Measurements from ENCODE around the gene SLA2.
"Not testable (repeated sequence)": the region's sequence is repeated elsewhere in the genome, so short reads cannot be mapped to it uniquely, and the experiment has no call there.

SLA2 gene

GRCh38 chr20:36645998-36646397 lies at the start of gene SLA2:
SLA2 (minus strand) TSS chr20:36646196; CDS start chr20:36641335, 4,861 bp downstream.
- no peak within 1 kb of the TSS for H3K27ac ChIP-seq
- TF ChIP-seq, protein P1, sequence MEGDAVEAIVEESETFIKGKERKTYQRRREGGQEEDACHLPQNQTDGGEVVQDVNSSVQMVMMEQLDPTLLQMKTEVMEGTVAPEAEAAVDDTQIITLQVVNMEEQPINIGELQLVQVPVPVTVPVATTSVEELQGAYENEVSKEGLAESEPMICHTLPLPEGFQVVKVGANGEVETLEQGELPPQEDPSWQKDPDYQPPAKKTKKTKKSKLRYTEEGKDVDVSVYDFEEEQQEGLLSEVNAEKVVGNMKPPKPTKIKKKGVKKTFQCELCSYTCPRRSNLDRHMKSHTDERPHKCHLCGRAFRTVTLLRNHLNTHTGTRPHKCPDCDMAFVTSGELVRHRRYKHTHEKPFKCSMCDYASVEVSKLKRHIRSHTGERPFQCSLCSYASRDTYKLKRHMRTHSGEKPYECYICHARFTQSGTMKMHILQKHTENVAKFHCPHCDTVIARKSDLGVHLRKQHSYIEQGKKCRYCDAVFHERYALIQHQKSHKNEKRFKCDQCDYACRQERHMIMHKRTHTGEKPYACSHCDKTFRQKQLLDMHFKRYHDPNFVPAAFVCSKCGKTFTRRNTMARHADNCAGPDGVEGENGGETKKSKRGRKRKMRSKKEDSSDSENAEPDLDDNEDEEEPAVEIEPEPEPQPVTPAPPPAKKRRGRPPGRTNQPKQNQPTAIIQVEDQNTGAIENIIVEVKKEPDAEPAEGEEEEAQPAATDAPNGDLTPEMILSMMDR (conservative IDR thresholded peaks at IDR 0.05; ENCODE audit: low read depth): no peak
- ChIA-PET POLR2A (ENCODE audit: low non-redundant PET) (no interaction called here), CTCF (interaction anchor here (0.5 to 1.0 kb wide), 4 partner anchors 33 to 142 kb away, joined by 3 read pairs; no protein-coding TSS in a partner anchor)
- no peak for DNase-seq (ENCODE audit: low spot score)

GRCh38 chr20:36695467-36695866 lies 49.5 kb upstream of the SLA2 start:
- DNase-seq (ENCODE audit: low spot score); H3K27ac ChIP-seq; POLR2A ChIA-PET (ENCODE audit: low non-redundant PET); CTCF ChIA-PET: not testable (repeated sequence)

DNA sequence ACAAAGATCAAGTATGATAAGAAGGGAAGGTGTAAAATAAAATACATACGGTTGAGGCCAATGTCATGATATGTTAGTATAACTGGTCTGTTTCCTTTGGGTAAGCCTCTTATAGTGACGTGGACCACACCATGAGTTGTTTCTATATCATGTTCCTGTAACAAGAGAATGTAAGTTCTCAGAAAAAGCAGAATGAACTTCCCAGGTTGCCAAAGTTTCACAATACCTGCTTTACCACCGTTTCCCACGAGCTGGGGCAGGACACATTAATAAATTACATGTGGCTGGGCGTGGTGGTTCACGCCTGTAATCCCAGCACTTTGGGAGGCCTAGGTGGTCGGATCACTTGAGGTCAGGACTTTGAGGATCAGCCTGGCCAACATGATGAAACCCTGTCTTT lies 42.6 kb upstream of the SLA2 start:
- ChIA-PET POLR2A (ENCODE audit: low non-redundant PET) (no interaction called here), CTCF (interaction anchor here (0.7 kb wide), 1 partner anchor 1445 kb away, joined by 3 read pairs; no protein-coding TSS in a partner anchor)
- no peak for DNase-seq (ENCODE audit: low spot score)

GRCh38 chr20:36687850-36688249 lies 41.9 kb upstream of the SLA2 start:
- no peak for DNase-seq (ENCODE audit: low spot score)
- no peak overlapping the region for H3K27ac ChIP-seq
- POLR2A ChIA-PET (ENCODE audit: low non-redundant PET): no interaction called here
- TF ChIP-seq, protein P1 (conservative IDR thresholded peaks at IDR 0.05; ENCODE audit: low read depth): no peak
- CTCF ChIA-PET: interaction anchor here (0.6 to 0.7 kb wide), 3 partner anchors 54 to 1446 kb away, joined by 3 read pairs; no protein-coding TSS in a partner anchor

More for the DNA sequence above, 42.6 kb upstream of the SLA2 start:
- H3K27ac ChIP-seq: no peak overlapping the region
- TF ChIP-seq, protein P1 (conservative IDR thresholded peaks at IDR 0.05; ENCODE audit: low read depth): no peak

- TF ChIP-seq, protein P1 (conservative IDR thresholded peaks at IDR 0.05; ENCODE audit: low read depth): no peak
- POLR2A ChIA-PET (ENCODE audit: low non-redundant PET): no interaction called here
- CTCF ChIA-PET: interaction anchor here (0.6 to 0.7 kb wide), 2 partner anchors 47 to 179 kb away, joined by 3 read pairs; no protein-coding TSS in a partner anchor
- H3K27ac ChIP-seq: no peak overlapping the region
- no peak for DNase-seq (ENCODE audit: low spot score)
Measured at GRCh38 chr20:36686944-36687343, 40.9 kb upstream of the SLA2 start.

- CTCF ChIA-PET: interaction anchor here (0.6 kb wide), 1 partner anchor 47 kb away, joined by 3 read pairs; no protein-coding TSS in a partner anchor
- TF ChIP-seq, protein P1 (conservative IDR thresholded peaks at IDR 0.05; ENCODE audit: low read depth): no peak
- no peak overlapping the region for H3K27ac ChIP-seq
- POLR2A ChIA-PET (ENCODE audit: low non-redundant PET): no interaction called here
- no peak for DNase-seq (ENCODE audit: low spot score)
Measured at GRCh38 chr20:36686504-36686903, 40.5 kb upstream of the SLA2 start.

DNA sequence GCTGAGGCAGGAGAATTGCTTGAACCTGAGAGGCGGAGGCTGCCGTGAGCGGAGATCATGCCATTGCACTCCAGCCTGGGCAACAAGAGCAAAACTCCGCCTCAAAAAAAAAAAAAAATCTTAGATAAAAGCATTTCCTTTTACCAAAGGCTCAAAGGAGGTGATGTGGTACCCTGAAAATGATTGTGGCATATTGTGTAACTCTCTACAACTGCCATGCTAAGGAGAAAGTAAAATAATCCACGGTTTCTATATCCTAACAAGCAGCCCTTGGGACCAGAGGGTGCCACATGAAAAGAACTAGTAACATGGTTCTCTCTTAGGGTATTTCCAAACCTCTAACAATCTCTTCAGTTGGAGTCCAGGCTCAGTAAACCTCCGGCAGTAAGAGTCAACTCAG lies 38.8 kb upstream of the SLA2 start:
- TF ChIP-seq, protein P1 (conservative IDR thresholded peaks at IDR 0.05; ENCODE audit: low read depth): no peak
- DNase-seq (ENCODE audit: low spot score): no peak
- ChIA-PET CTCF (no interaction called here), POLR2A (ENCODE audit: low non-redundant PET) (no interaction called here)
- H3K27ac ChIP-seq: no peak overlapping the region
